Measurements from ENCODE around the gene METTL26.

GRCh38 chr16:649631-650030, 13.5 kb upstream of the METTL26 start:
- TF ChIP-seq CTCF (conservative IDR thresholded peaks at IDR 0.05 in 1 of 2, IDR thresholded peaks at IDR 0.05 in 1 of 2; ENCODE audit: extremely low read depth in 1 of 2, insufficient read depth in 1 of 2, low read depth in 1 of 2, low read length in 2 of 2): no peak
- TF ChIP-seq EZH2 (IDR thresholded peaks at IDR 0.05; ENCODE audit: borderline replicate concordance, low read length): no peak
